GM12878 (cell line): ENCODE data around the gene UAP1. TPM values are rescaled to one million over a fixed set of nuclear protein-coding genes. Genes with fewer than 3 reads are reported as not detected.

ENCODE experiments used
- ATAC-seq: fragments of 200-7000 bp; cut with Tn5 transposase; 3 replicates; pipeline ENCODE4 v1.9.1; 2020; ENCODE audit warnings: mild to moderate bottlenecking, moderate library complexity
- BruUV-seq: library from RNA; stranded (reverse); fragments of 400-500 nt; replicated peaks from 2 replicates; lab custom pipeline; 2021; lab: Mats Ljungman, UMichigan
- CTCF ChIA-PET: fragments of 300-600 bp; sonication (Branson Sonifier 250); formaldehyde crosslinking; extraction: SDS; loops from one replicate; lab custom pipeline; 2021; ENCODE audit warnings: inconsistent platforms; lab: Yijun Ruan, JAX
- POLR2A ChIA-PET: fragments of 350-600 bp; formaldehyde crosslinking; extraction: SDS; loops from one replicate; lab custom pipeline; 2021; ENCODE audit warnings: inconsistent platforms; lab: Charles Lee
- RAD21 ChIA-PET: fragments of 300-600 bp; sonication (Branson Sonifier 250); formaldehyde crosslinking; loops from one replicate; lab custom pipeline; 2023; ENCODE audit warnings: antibody characterized with exemption; ENCODE audit not compliant: unreplicated experiment; lab: Charles Lee
- SMC1A ChIA-PET: fragments of 300-600 bp; sonication (Branson Sonifier 250); formaldehyde crosslinking; loops from one replicate; lab custom pipeline; 2023; ENCODE audit not compliant: unreplicated experiment, uncharacterized antibody; lab: Charles Lee
- DNase-seq: peaks from one replicate; pipeline ENCODE4 v3.0.0-alpha.2; 2011; ENCODE audit warnings: low read depth, low spot score
- FAIRE-seq: peaks from 3 replicates; lab custom pipeline; 2011; peaks lifted over from hg19 to GRCh38; lab: Jason Lieb, UNC
- H2AFZ ChIP-seq: 2 replicates; pipeline ENCODE4 v1.6.0; 2011; ENCODE audit warnings: low read depth, low read length, control low read depth; ENCODE audit not compliant: control insufficient read depth
- H3K27ac ChIP-seq: 2 replicates; pipeline ENCODE4 v1.5.1; 2011; ENCODE audit warnings: control low read depth; ENCODE audit not compliant: control insufficient read depth, insufficient read depth
- H3K27me3 ChIP-seq, 2 experiments: replicated peaks in 1 of 2; 2 replicates each; pipeline versions ENCODE4 v1.6.0 to v1.6.1; 2011; ENCODE audit warnings: low read length in 1 of 2; ENCODE audit not compliant: control insufficient read depth in 2 of 2, insufficient read depth in 2 of 2
- H3K36me3 ChIP-seq, 2 experiments: 2 replicates each; pipeline ENCODE4 v1.5.1; 2011; ENCODE audit warnings: low read length in 1 of 2; ENCODE audit not compliant: control insufficient read depth in 2 of 2, insufficient read depth in 2 of 2
- H3K4me1 ChIP-seq: 2 replicates; pipeline ENCODE4 v1.6.1; 2011; ENCODE audit warnings: mild to moderate bottlenecking, low read length, moderate library complexity, mixed read lengths; ENCODE audit not compliant: control insufficient read depth, insufficient read depth
- H3K4me2 ChIP-seq: 2 replicates; pipeline ENCODE4 v1.6.0; 2011; ENCODE audit warnings: control low read depth; ENCODE audit not compliant: control insufficient read depth, insufficient read depth
- H3K4me3 ChIP-seq: fragments of 200-600 bp; sonication (generic); 2 replicates; pipeline ENCODE4 v1.5.1; 2016
- H3K79me2 ChIP-seq: 2 replicates; pipeline ENCODE4 v1.6.0; 2011; ENCODE audit warnings: low read length; ENCODE audit not compliant: control insufficient read depth, insufficient read depth
- H3K9ac ChIP-seq: 2 replicates; pipeline ENCODE4 v1.8.0; 2011; ENCODE audit warnings: low read length, control low read depth, mixed read lengths; ENCODE audit not compliant: control insufficient read depth, insufficient read depth
- H3K9me3 ChIP-seq: replicated peaks from 3 replicates; pipeline ENCODE4 v1.5.1; 2011; ENCODE audit warnings: mild to moderate bottlenecking, low read length; ENCODE audit not compliant: control insufficient read depth, insufficient read depth
- H4K20me1 ChIP-seq: 2 replicates; pipeline ENCODE4 v1.6.0; 2011; ENCODE audit not compliant: control insufficient read depth, insufficient read depth
- ATF7 ChIP-seq: fragments of 450-650 bp; IDR thresholded peaks from 2 replicates; pipeline ENCODE4 v1.6.1; 2016; ENCODE audit warnings: low read depth, mild to moderate bottlenecking
- FOXK2 ChIP-seq: fragments of 450-650 bp; IDR thresholded peaks from 2 replicates; pipeline ENCODE4 v1.6.1; 2017; ENCODE audit warnings: mild to moderate bottlenecking, moderate library complexity
- GATAD2B ChIP-seq: fragments of 450-650 bp; conservative IDR thresholded peaks from 2 replicates; pipeline ENCODE4 v1.6.1; 2017; ENCODE audit warnings: low read depth, mild to moderate bottlenecking, moderate library complexity
- HCFC1 ChIP-seq: fragments of 150-350 bp; IDR thresholded peaks from 2 replicates; pipeline ENCODE4 v1.6.1; 2014; ENCODE audit warnings: low read length
- JUND ChIP-seq: IDR thresholded peaks from 2 replicates; pipeline ENCODE4 v1.6.1; 2012; ENCODE audit warnings: low read depth, mild to moderate bottlenecking, low read length, improper control_type of control experiment, moderate library complexity
- MYB ChIP-seq: fragments of 150-350 bp; IDR thresholded peaks from 2 replicates; pipeline ENCODE4 v1.6.1; 2014; ENCODE audit warnings: mild to moderate bottlenecking, low read depth, low read length, borderline replicate concordance
- POLR2AphosphoS2 ChIP-seq: IDR thresholded peaks from 2 replicates; pipeline ENCODE4 v1.6.1; 2011; ENCODE audit warnings: low read depth, mild to moderate bottlenecking, low read length, improper control_type of control experiment, moderate library complexity
- POLR2AphosphoS5 ChIP-seq: IDR thresholded peaks from 2 replicates; pipeline ENCODE4 v1.6.1; 2011; ENCODE audit warnings: mild to moderate bottlenecking, low read length, inconsistent platforms
- SMAD1 ChIP-seq: fragments of 450-650 bp; IDR thresholded peaks from 2 replicates; pipeline ENCODE4 v1.6.1; 2018; ENCODE audit warnings: mild to moderate bottlenecking, low read depth; ENCODE audit not compliant: partially characterized antibody
- SMC3 ChIP-seq: IDR thresholded peaks from 2 replicates; pipeline ENCODE4 v1.6.1; 2011; ENCODE audit warnings: low read length, improper control_type of control experiment, borderline replicate concordance
- ZZZ3 ChIP-seq: IDR thresholded peaks from 2 replicates; pipeline ENCODE4 v1.6.1; 2011; ENCODE audit warnings: low read depth; ENCODE audit not compliant: control insufficient read depth, insufficient read length
- WGBS: methylation state at CpG from one replicate; pipeline ENCODE4 v1.1.6; 2016; ENCODE audit warnings: low lambda C conversion rate; ENCODE audit not compliant: insufficient replicate concordance, insufficient coverage; ENCODE audit errors: missing lambda C conversion rate; 5-methylcytosine and 5-hydroxymethylcytosine counted together
- in situ Hi-C: fragments of 300-500 bp; cut with MboI; formaldehyde crosslinking; loops from 9 replicates; pipeline ENCODE4 v1.14.3; 2018; ENCODE audit warnings: mixed read lengths
- intact Hi-C: fragments of 100-400 bp; cut with micrococcal nuclease; formaldehyde crosslinking; loops from one replicate; pipeline ENCODE4 v1.14.2; 2022; ENCODE audit not compliant: unreplicated experiment
- polyA plus RNA-seq, 11 experiments: library from polyadenylated mRNA; depleted of rRNA in 4 of 11; unstranded in 6 of 11; stranded (reverse) in 5 of 11; fragments of >200 nt; fragmentation: Nextera tagmentation in 4 of 11; fragmentation: Illumina TruSeq in 1 of 11; extraction: Ambion mirVana in 4 of 11; extraction: Trizol in 1 of 11; gene quantifications; 1 replicate in 1 of 11; 2 replicates in 10 of 11; pipeline versions ENCODE4 v1.2.1 to v1.2.3, GENCODE V29; 2011 to 2016; ENCODE audit warnings: inconsistent platforms in 2 of 11, missing spikeins in 2 of 11, low read depth in 1 of 11
- total RNA-seq, 4 experiments: library from RNA; depleted of rRNA in 3 of 4; stranded (reverse); fragments of >200 nt in 3 of 4; fragmentation: Illumina TruSeq in 1 of 4; extraction: Trizol in 1 of 4; gene quantifications; 2 replicates each; pipeline versions ENCODE4 v1.2.1 to v1.2.3, GENCODE V29; 2013 to 2021
- TF ChIP-seq, protein P1 (sequence below): IDR thresholded peaks from 2 replicates; pipeline ENCODE4 v1.6.1; 2011; ENCODE audit warnings: low read depth, mild to moderate bottlenecking, low read length, moderate library complexity, borderline replicate concordance; ENCODE audit errors: extremely low read depth

Gene UAP1
- total and polyA plus RNA-seq, 10 of the 15 experiments (the other 5 are each of a cell fraction or from before 2014, with no cell fraction given) = 19.2 to 43.0 (median 30.7) TPM

DNA sequence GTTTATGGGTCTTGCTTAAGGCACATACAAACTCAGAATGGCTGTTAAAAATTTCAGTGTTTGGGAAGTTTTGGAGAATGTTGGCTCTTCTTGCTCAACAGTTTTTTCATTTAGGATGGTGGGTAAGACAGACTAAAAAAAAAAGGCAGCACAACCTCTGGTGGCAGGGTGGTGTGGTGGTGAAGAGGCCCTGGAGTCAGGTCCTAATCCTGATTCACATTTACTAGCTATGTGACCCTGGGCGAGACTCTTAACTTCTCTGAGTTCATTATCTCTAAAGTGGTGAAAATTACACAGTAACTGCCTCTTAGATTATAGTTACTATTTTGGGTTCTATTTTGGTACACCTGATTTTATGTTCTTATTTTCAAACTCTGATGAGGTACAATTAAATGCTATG, 11.6 kb downstream of the UAP1 start (continued):
- no peak for TF ChIP-seq HCFC1

DNA sequence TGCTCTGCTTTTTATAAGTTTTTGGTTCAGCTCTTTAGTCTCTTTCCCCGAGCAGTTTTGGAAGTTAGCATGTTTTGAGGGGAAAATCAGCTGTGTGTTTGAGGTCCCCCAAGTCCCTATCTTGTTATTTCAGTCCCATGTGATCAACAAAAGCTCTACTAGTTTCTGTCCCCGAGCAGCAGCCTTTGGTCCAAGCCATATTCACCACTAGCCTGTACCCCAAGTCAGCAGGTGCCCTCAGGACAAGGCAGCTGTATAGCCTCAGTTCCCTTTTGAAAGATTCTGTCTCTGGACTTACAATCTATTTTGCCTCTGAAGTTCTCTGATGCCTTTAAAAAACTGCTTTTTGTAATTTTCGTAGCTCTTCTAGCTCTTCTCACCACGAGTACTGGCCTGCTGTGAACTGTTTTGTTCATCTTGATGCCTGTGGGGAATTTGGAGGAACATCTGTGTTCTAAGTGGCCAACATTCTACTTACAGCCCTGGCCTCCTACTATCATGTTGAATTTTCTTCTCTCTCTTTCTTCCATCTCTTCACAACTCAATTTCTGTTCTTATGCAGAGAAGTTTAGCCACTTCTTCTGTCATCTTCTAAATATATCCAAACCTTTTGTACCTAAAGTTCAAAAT, 16.7 kb downstream of the UAP1 start:
- DNase-seq (no peak), ATAC-seq (no peak), FAIRE-seq (no peak)
- RAD21 ChIA-PET = no interaction called here
- in situ Hi-C loops = no loop called here
- Histone ChIP-seq H3K27me3 (no peaks in the 10 kb centered on the region), H3K4me3 (no peak overlapping the region), H3K79me2 (no peaks in the 10 kb centered on the region), H3K9ac (no peak overlapping the region), H3K27ac (no peak overlapping the region), H3K9me3 (no peaks in the 10 kb centered on the region), H3K4me2 (no peak overlapping the region), H3K36me3 (0 out of 4 replicates have a peak, but pooled peaks cover 0 to 4% of the 10 kb centered on the region in 2 experiments), H2AFZ (no peak overlapping the region), H3K4me1 (no peaks in the 10 kb centered on the region), H4K20me1 (no peaks in the 10 kb centered on the region)
- WGBS = 72% methylated on average over 4 of the region's 4 CpGs
- SMC1A ChIA-PET = interaction anchor here (1.3 to 1.5 kb wide), 2 partner anchors 10 to 19 kb away, joined by 3 to 4 read pairs; no protein-coding TSS in a partner anchor
- POLR2A ChIA-PET = interaction anchor here (1.2 to 1.7 kb wide), 2 partner anchors 14 to 18 kb away, joined by 6 to 7 read pairs; no protein-coding TSS in a partner anchor
- no peak for TF ChIP-seq GATAD2B
- TF ChIP-seq MYB = no peak
- no peak for TF ChIP-seq ZZZ3
- TF ChIP-seq SMC3 = no peak
- TF ChIP-seq, protein P1, sequence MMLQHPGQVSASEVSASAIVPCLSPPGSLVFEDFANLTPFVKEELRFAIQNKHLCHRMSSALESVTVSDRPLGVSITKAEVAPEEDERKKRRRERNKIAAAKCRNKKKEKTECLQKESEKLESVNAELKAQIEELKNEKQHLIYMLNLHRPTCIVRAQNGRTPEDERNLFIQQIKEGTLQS = no peak
- no peak for TF ChIP-seq FOXK2
- TF ChIP-seq ATF7 = no peak
- no peak for TF ChIP-seq POLR2AphosphoS2
- TF ChIP-seq POLR2AphosphoS5 = no peak
- no peak for TF ChIP-seq JUND
- TF ChIP-seq SMAD1 = no peak
- CTCF ChIA-PET = interaction anchor here (1.2 to 2.7 kb wide), 3 partner anchors 9 to 40 kb away, joined by 4 to 6 read pairs (median 5); no protein-coding TSS in a partner anchor
- intact Hi-C loops = no loop called here
- BruUV-seq = no TSS peak
